ENCODE results near the gene DNAJA1. TPM values are rescaled to one million over a fixed set of nuclear protein-coding genes. Genes with fewer than 3 reads are reported as not detected.

The DNAJA1 gene
- total RNA-seq, 1 experiment from 2014 or later = 117 TPM

GRCh38 chr9:33046061-33046460, 21.0 kb downstream of the DNAJA1 start:
- CTCF ChIA-PET = no interaction called here
- no TSS peak for BruUV-seq (replicated peaks)
- POLR2A ChIA-PET = interaction anchor here (1.5 kb wide), 1 partner anchor 30 kb away, joined by 3 read pairs; the partner anchor contains the start of gene SMU1

GRCh38 chr9:33048054-33048465, 23.0 kb downstream of the DNAJA1 start:
- CTCF ChIA-PET = no interaction called here
- no TSS peak for BruUV-seq (replicated peaks)
- POLR2A ChIA-PET = interaction anchor here (0.6 to 1.1 kb wide), 2 partner anchors 23 to 458 kb away, joined by 3 read pairs; partner anchors contain the start of gene DNAJA1
- no peak overlapping the region for H3K4me2 ChIP-seq (ENCODE audit: low read length)
- no peaks in the 10 kb centered on the region for H3K27me3 ChIP-seq (ENCODE audit: insufficient read depth, low read length)
- ATAC-seq (no peak), DNase-seq (ENCODE audit: low read depth, low spot score) (no peak)
- no peaks in the 10 kb centered on the region for H4K20me1 ChIP-seq (ENCODE audit: insufficient read depth)
- no peaks in the 10 kb centered on the region for H3K9me2 ChIP-seq (ENCODE audit: insufficient read depth)
- peaks cover 16 to 27% of the 10 kb centered on the region in 2 experiments for H3K36me3 ChIP-seq (ENCODE audit: control insufficient read depth in 1 of 2, insufficient read depth in 2 of 2, low read length in 2 of 2)
- H2AFZ ChIP-seq (ENCODE audit: low read depth, low read length, poor library complexity, severe bottlenecking) = no peak overlapping the region
- H3K9ac ChIP-seq (ENCODE audit: low read length) = no peak overlapping the region
- RAD21 ChIA-PET (ENCODE audit: low non-redundant PET in 1 of 2, low total read pairs in 2 of 2, uncharacterized antibody in 2 of 2, unreplicated experiment in 2 of 2) = no interaction called here
- H3K4me3 ChIP-seq (replicated peaks in 1 of 2; ENCODE audit: low read depth in 1 of 2, low read length in 2 of 2) = no peak overlapping the region
- H3K4me1 ChIP-seq (ENCODE audit: control insufficient read depth in 1 of 2, insufficient read depth in 2 of 2, low read length in 2 of 2) = no peaks in the 10 kb centered on the region
- H3K79me2 ChIP-seq (ENCODE audit: insufficient read depth, low read length) = 0 out of 2 replicates have a peak, but pooled peaks cover 8% of the 10 kb centered on the region
- intact Hi-C loops (cut with micrococcal nuclease) = no loop called here
- H3K9me3 ChIP-seq (ENCODE audit: control insufficient read depth in 1 of 2, insufficient read depth in 1 of 2, low read depth in 1 of 2, low read length in 2 of 2) = no peaks in the 10 kb centered on the region
- H3K27ac ChIP-seq (ENCODE audit: low read depth, low read length) = no peak overlapping the region
- TF ChIP-seq ZNF274 (IDR thresholded peaks at IDR 0.05; ENCODE audit: low read depth, low read length) (no peak), MAX (IDR thresholded peaks at IDR 0.05) (no peak), TCF7L2 (IDR thresholded peaks at IDR 0.05; ENCODE audit: borderline replicate concordance, extremely low read depth, insufficient read depth, insufficient read length) (no peak), EGR1 (IDR thresholded peaks at IDR 0.05; ENCODE audit: low read depth) (no peak), CBX3 (IDR thresholded peaks at IDR 0.05; ENCODE audit: low read depth) (no peak), EZH2 (IDR thresholded peaks at IDR 0.05) (no peak), SIN3A (IDR thresholded peaks at IDR 0.05; ENCODE audit: low read depth) (no peak), EZH2phosphoT487 (IDR thresholded peaks at IDR 0.05; ENCODE audit: borderline replicate concordance) (no peak), YY1 (IDR thresholded peaks at IDR 0.05; ENCODE audit: extremely low read depth, insufficient replicate concordance, low read depth, low read length) (no peak), ATF3 (IDR thresholded peaks at IDR 0.05) (no peak), REST (IDR thresholded peaks at IDR 0.05; ENCODE audit: low read depth) (no peak)

More at GRCh38 chr9:33046061-33046460, 21.0 kb downstream of the DNAJA1 start:
- TF ChIP-seq SIN3A (IDR thresholded peaks at IDR 0.05; ENCODE audit: low read depth) = no peak
- no peak for TF ChIP-seq MAX (IDR thresholded peaks at IDR 0.05)
- no peak for TF ChIP-seq CEBPB (IDR thresholded peaks at IDR 0.05; ENCODE audit: low read depth)
- TF ChIP-seq RAD21 (IDR thresholded peaks at IDR 0.05; ENCODE audit: low read depth) = no peak
- no peak for TF ChIP-seq EZH2phosphoT487 (IDR thresholded peaks at IDR 0.05; ENCODE audit: borderline replicate concordance)
- Histone ChIP-seq H3K36me3 (ENCODE audit: control insufficient read depth in 1 of 2, insufficient read depth in 2 of 2, low read length in 2 of 2) (peaks cover 7 to 18% of the 10 kb centered on the region in 2 experiments), H3K9me3 (ENCODE audit: control insufficient read depth in 1 of 2, insufficient read depth in 1 of 2, low read depth in 1 of 2, low read length in 2 of 2) (no peaks in the 10 kb centered on the region), H4K20me1 (ENCODE audit: insufficient read depth) (no peaks in the 10 kb centered on the region), H2AFZ (ENCODE audit: low read depth, low read length, poor library complexity, severe bottlenecking) (no peak overlapping the region), H3K4me3 (replicated peaks in 1 of 2; ENCODE audit: low read depth in 1 of 2, low read length in 2 of 2) (no peak overlapping the region), H3K4me2 (ENCODE audit: low read length) (no peak overlapping the region), H3K9me2 (ENCODE audit: insufficient read depth) (no peaks in the 10 kb centered on the region), H3K27me3 (ENCODE audit: insufficient read depth, low read length) (no peaks in the 10 kb centered on the region), H3K27ac (ENCODE audit: low read depth, low read length) (no peak overlapping the region), H3K9ac (ENCODE audit: low read length) (no peak overlapping the region), H3K4me1 (ENCODE audit: control insufficient read depth in 1 of 2, insufficient read depth in 2 of 2, low read length in 2 of 2) (no peaks in the 10 kb centered on the region), H3K79me2 (ENCODE audit: insufficient read depth, low read length) (0 out of 2 replicates have a peak, but pooled peaks cover 8% of the 10 kb centered on the region)
- RAD21 ChIA-PET (ENCODE audit: low non-redundant PET in 1 of 2, low total read pairs in 2 of 2, uncharacterized antibody in 2 of 2, unreplicated experiment in 2 of 2) = no interaction called here
- intact Hi-C loops (cut with micrococcal nuclease) = no loop called here
- no peak for DNase-seq (ENCODE audit: low read depth, low spot score)
- ATAC-seq = no peak
